Measurements from ENCODE around the gene ANKRD12. TPM values are rescaled to one million over a fixed set of nuclear protein-coding genes. Genes with fewer than 3 reads are reported as not detected.
"Not testable (repeated sequence)": the region's sequence is repeated elsewhere in the genome, so short reads cannot be mapped to it uniquely, and the experiment has no call there.

ANKRD12 gene
- total and polyA plus RNA-seq, 4 experiments from 2014 or later = 10.7 to 280 (median 201) TPM

GRCh38 chr18:9092665-9093064 is 43.9 kb upstream of the ANKRD12 start:
- peaks cover 45 to 88% (median 72%) of the 10 kb centered on the region in 4 donors for H3K4me1 Mint-ChIP-seq
- intact Hi-C loops (cut with micrococcal nuclease) = no loop called here
- no peaks in the 10 kb centered on the region for H3K27me3 ChIP-seq (ENCODE audit: insufficient read depth, low read length)
- H3K4me3 ChIP-seq (ENCODE audit: low read length in 2 of 2) = no peak overlapping the region
- H3K36me3 ChIP-seq (ENCODE audit: insufficient read depth, low read length) = no peaks in the 10 kb centered on the region
- no peaks in the 10 kb centered on the region for H3K9me3 Mint-ChIP-seq
- peak overlapping the region; percentile 55 for H3K27ac ChIP-seq (ENCODE audit: low read depth, low read length)
- ChIA-PET CTCF (ENCODE audit: partially characterized antibody) (interaction anchor here (2.1 to 2.5 kb wide), 2 partner anchors 12 to 19 kb away, joined by 7 to 9 read pairs; no protein-coding TSS in a partner anchor), POLR2A (ENCODE audit: partially characterized antibody) (interaction anchor here (20.4 kb wide), 1 partner anchor 47 kb away, joined by 238 read pairs; the partner anchor contains the start of gene ANKRD12)
- peaks cover 72% of the 10 kb centered on the region for H3K4me1 ChIP-seq (ENCODE audit: insufficient read depth, low read length)
- no peaks in the 10 kb centered on the region for H3K36me3 Mint-ChIP-seq
- no peaks in the 10 kb centered on the region for H3K9me3 ChIP-seq (ENCODE audit: control insufficient read depth in 1 of 2, low read length in 2 of 2)
- H3K4me3 Mint-ChIP-seq = peak overlapping the region in 2 of 8 donors; percentile 21 to 26
- no peaks in the 10 kb centered on the region for H3K27me3 Mint-ChIP-seq
- no peak for DNase-seq
- H3K27ac Mint-ChIP-seq = peak overlapping the region; percentile 22 to 99 (median 82)

- CTCF ChIA-PET (ENCODE audit: partially characterized antibody) = interaction anchor here (1.5 to 2.5 kb wide), 3 partner anchors 10 to 19 kb away, joined by 6 to 9 read pairs (median 7); no protein-coding TSS in a partner anchor
- H3K36me3 ChIP-seq (ENCODE audit: insufficient read depth, low read length); H3K27ac ChIP-seq (ENCODE audit: low read depth, low read length); H3K9me3 Mint-ChIP-seq; H3K9me3 ChIP-seq (ENCODE audit: control insufficient read depth in 1 of 2, low read length in 2 of 2); H3K27me3 ChIP-seq (ENCODE audit: insufficient read depth, low read length); H3K36me3 Mint-ChIP-seq; H3K4me3 ChIP-seq (ENCODE audit: low read length in 2 of 2); DNase-seq; H3K27me3 Mint-ChIP-seq; intact Hi-C loops (cut with micrococcal nuclease); H3K4me3 Mint-ChIP-seq: not testable (repeated sequence)
- peaks cover 72% of the 10 kb centered on the region for H3K4me1 ChIP-seq (ENCODE audit: insufficient read depth, low read length)
- POLR2A ChIA-PET (ENCODE audit: partially characterized antibody) = interaction anchor here (0.7 to 14.2 kb wide), 4 partner anchors 9 to 42 kb away, joined by 3 to 453 read pairs (median 8); partner anchors contain the start of gene ANKRD12
- H3K4me1 Mint-ChIP-seq = peaks cover 44 to 85% (median 70%) of the 10 kb centered on the region in 4 donors
- peak overlapping the region in 5 of 7 donors; percentile 18 to 82 (median 54) for H3K27ac Mint-ChIP-seq
Observed at GRCh38 chr18:9093109-9093508, 43.5 kb upstream of the ANKRD12 start.

- H3K27me3 ChIP-seq (ENCODE audit: insufficient read depth, low read length) = no peaks in the 10 kb centered on the region
- H3K36me3 ChIP-seq (ENCODE audit: insufficient read depth, low read length) = no peaks in the 10 kb centered on the region
- H3K27ac Mint-ChIP-seq = peak overlapping the region; percentile 83 to 97 (median 94)
- no peaks in the 10 kb centered on the region for H3K27me3 Mint-ChIP-seq
- H3K4me1 ChIP-seq (ENCODE audit: insufficient read depth, low read length) = peaks cover 61% of the 10 kb centered on the region
- H3K27ac ChIP-seq (ENCODE audit: low read depth, low read length) = peak overlapping the region; percentile 54
- H3K4me3 ChIP-seq (ENCODE audit: low read length in 2 of 2) = no peak overlapping the region
- H3K4me3 Mint-ChIP-seq = peak overlapping the region; percentile 43 to 89 (median 74)
- intact Hi-C loops (cut with micrococcal nuclease) = loop anchor here (1.0 to 2.0 kb wide), 2 partner anchors 11 to 380 kb away; partner anchors contain the start of gene RALBP1
- peak in 1 of 5 donors; percentile 70 for DNase-seq
- H3K36me3 Mint-ChIP-seq = no peaks in the 10 kb centered on the region
- POLR2A ChIA-PET (ENCODE audit: partially characterized antibody) = interaction anchor here (0.5 to 14.2 kb wide), 7 partner anchors 7 to 40 kb away, joined by 3 to 453 read pairs (median 7); partner anchors contain the start of gene ANKRD12
- H3K9me3 ChIP-seq (ENCODE audit: control insufficient read depth in 1 of 2, low read length in 2 of 2) = no peaks in the 10 kb centered on the region
- CTCF ChIA-PET (ENCODE audit: partially characterized antibody) = interaction anchor here (0.9 to 2.5 kb wide), 5 partner anchors 9 to 21 kb away, joined by 3 to 9 read pairs (median 5); no protein-coding TSS in a partner anchor
- H3K4me1 Mint-ChIP-seq = peaks cover 42 to 71% (median 58%) of the 10 kb centered on the region in 4 donors
- no peaks in the 10 kb centered on the region for H3K9me3 Mint-ChIP-seq
Observed at GRCh38 chr18:9094307-9095226, 42.0 kb upstream of the ANKRD12 start.

- H3K27ac Mint-ChIP-seq = peak overlapping the region; percentile 83 to 97 (median 94)
- H3K36me3 ChIP-seq (ENCODE audit: insufficient read depth, low read length) = no peaks in the 10 kb centered on the region
- H3K4me3 ChIP-seq (ENCODE audit: low read length in 2 of 2) = peak overlapping the region in 1 of 2 donors; percentile 5
- DNase-seq = peak; percentile 55 to 72 (median 61)
- H3K4me1 ChIP-seq (ENCODE audit: insufficient read depth, low read length) = peaks cover 53% of the 10 kb centered on the region
- no peaks in the 10 kb centered on the region for H3K27me3 Mint-ChIP-seq
- peak overlapping the region; percentile 52 to 89 (median 74) for H3K4me3 Mint-ChIP-seq
- no peaks in the 10 kb centered on the region for H3K9me3 ChIP-seq (ENCODE audit: control insufficient read depth in 1 of 2, low read length in 2 of 2)
- no peaks in the 10 kb centered on the region for H3K36me3 Mint-ChIP-seq
- peaks cover 37 to 68% (median 53%) of the 10 kb centered on the region in 4 donors for H3K4me1 Mint-ChIP-seq
- intact Hi-C loops (cut with micrococcal nuclease) = loop anchor here (1.0 to 2.0 kb wide), 2 partner anchors 12 to 379 kb away; partner anchors contain the start of gene RALBP1
- H3K9me3 Mint-ChIP-seq = no peaks in the 10 kb centered on the region
- H3K27ac ChIP-seq (ENCODE audit: low read depth, low read length) = peak overlapping the region; percentile 54
- ChIA-PET CTCF (ENCODE audit: partially characterized antibody) (interaction anchor here (1.2 to 2.8 kb wide), 4 partner anchors 8 to 16 kb away, joined by 4 to 13 read pairs (median 4); no protein-coding TSS in a partner anchor), POLR2A (ENCODE audit: partially characterized antibody) (interaction anchor here (0.6 to 14.2 kb wide), 11 partner anchors 8 to 40 kb away, joined by 3 to 453 read pairs (median 4); partner anchors contain the start of gene ANKRD12)
- no peaks in the 10 kb centered on the region for H3K27me3 ChIP-seq (ENCODE audit: insufficient read depth, low read length)
Observed at GRCh38 chr18:9095297-9096006, 41.1 kb upstream of the ANKRD12 start.

GRCh38 chr18:9096007-9096371 is 40.6 kb upstream of the ANKRD12 start:
- no peaks in the 10 kb centered on the region for H3K9me3 ChIP-seq (ENCODE audit: control insufficient read depth in 1 of 2, low read length in 2 of 2)
- POLR2A ChIA-PET (ENCODE audit: partially characterized antibody) = interaction anchor here (0.6 to 14.2 kb wide), 11 partner anchors 8 to 39 kb away, joined by 3 to 453 read pairs (median 5); partner anchors contain the start of gene ANKRD12
- Mint-ChIP-seq H3K4me1 (peaks cover 34 to 68% (median 52%) of the 10 kb centered on the region in 4 donors), H3K9me3 (no peaks in the 10 kb centered on the region), H3K4me3 (peak overlapping the region in 7 of 8 donors; percentile 52 to 89 (median 75)), H3K27ac (peak overlapping the region; percentile 83 to 97 (median 94)), H3K27me3 (no peaks in the 10 kb centered on the region), H3K36me3 (no peaks in the 10 kb centered on the region)
- no peaks in the 10 kb centered on the region for H3K27me3 ChIP-seq (ENCODE audit: insufficient read depth, low read length)
- H3K4me1 ChIP-seq (ENCODE audit: insufficient read depth, low read length) = peaks cover 50% of the 10 kb centered on the region
- DNase-seq = no peak
- H3K36me3 ChIP-seq (ENCODE audit: insufficient read depth, low read length) = no peaks in the 10 kb centered on the region
- intact Hi-C loops (cut with micrococcal nuclease) = no loop called here
- CTCF ChIA-PET (ENCODE audit: partially characterized antibody) = interaction anchor here (0.9 to 2.8 kb wide), 4 partner anchors 13 to 23 kb away, joined by 4 to 13 read pairs (median 4); no protein-coding TSS in a partner anchor
- H3K27ac ChIP-seq (ENCODE audit: low read depth, low read length) = peak overlapping the region; percentile 54
- peak overlapping the region in 1 of 2 donors; percentile 5 for H3K4me3 ChIP-seq (ENCODE audit: low read length in 2 of 2)

- peak overlapping the region in 2 of 7 donors; percentile 28 to 63 for H3K27ac Mint-ChIP-seq
Observed at GRCh38 chr18:9096685-9097084, 39.9 kb upstream of the ANKRD12 start.

More at GRCh38 chr18:9096685-9097084, 39.9 kb upstream of the ANKRD12 start:
- Histone ChIP-seq H3K9me3 (ENCODE audit: control insufficient read depth in 1 of 2, low read length in 2 of 2) (no peaks in the 10 kb centered on the region), H3K27me3 (ENCODE audit: insufficient read depth, low read length) (no peaks in the 10 kb centered on the region), H3K27ac (ENCODE audit: low read depth, low read length) (no peak overlapping the region), H3K36me3 (ENCODE audit: insufficient read depth, low read length) (no peaks in the 10 kb centered on the region), H3K4me3 (ENCODE audit: low read length in 2 of 2) (no peak overlapping the region), H3K4me1 (ENCODE audit: insufficient read depth, low read length) (peaks cover 50% of the 10 kb centered on the region)
- DNase-seq = no peak
- ChIA-PET POLR2A (ENCODE audit: partially characterized antibody) (interaction anchor here (1.1 to 14.2 kb wide), 8 partner anchors 8 to 38 kb away, joined by 3 to 453 read pairs (median 6); partner anchors contain the start of gene ANKRD12), CTCF (ENCODE audit: partially characterized antibody) (interaction anchor here (0.6 to 2.8 kb wide), 4 partner anchors 14 to 38 kb away, joined by 4 to 13 read pairs (median 4); no protein-coding TSS in a partner anchor)
- Mint-ChIP-seq H3K27me3 (no peaks in the 10 kb centered on the region), H3K4me3 (no peak overlapping the region), H3K4me1 (peaks cover 28 to 66% (median 50%) of the 10 kb centered on the region in 4 donors), H3K9me3 (no peaks in the 10 kb centered on the region), H3K36me3 (peaks cover 0 to under 1% of the 10 kb centered on the region in 2 donors)
- intact Hi-C loops (cut with micrococcal nuclease) = no loop called here

Measured in CD4-positive, alpha-beta memory T cell (primary cell).